AG08396 (cell line): ENCODE data around the gene MAP2K7.
A peak's percentile ranks its signal among the peaks of the same experiment; 100 is the strongest.

ENCODE experiments used
- DNase-seq: peaks from one replicate; pipeline ENCODE4 v3.0.0; 2012; ENCODE audit warnings: low spot score, mixed read lengths

MAP2K7 gene

DNA sequence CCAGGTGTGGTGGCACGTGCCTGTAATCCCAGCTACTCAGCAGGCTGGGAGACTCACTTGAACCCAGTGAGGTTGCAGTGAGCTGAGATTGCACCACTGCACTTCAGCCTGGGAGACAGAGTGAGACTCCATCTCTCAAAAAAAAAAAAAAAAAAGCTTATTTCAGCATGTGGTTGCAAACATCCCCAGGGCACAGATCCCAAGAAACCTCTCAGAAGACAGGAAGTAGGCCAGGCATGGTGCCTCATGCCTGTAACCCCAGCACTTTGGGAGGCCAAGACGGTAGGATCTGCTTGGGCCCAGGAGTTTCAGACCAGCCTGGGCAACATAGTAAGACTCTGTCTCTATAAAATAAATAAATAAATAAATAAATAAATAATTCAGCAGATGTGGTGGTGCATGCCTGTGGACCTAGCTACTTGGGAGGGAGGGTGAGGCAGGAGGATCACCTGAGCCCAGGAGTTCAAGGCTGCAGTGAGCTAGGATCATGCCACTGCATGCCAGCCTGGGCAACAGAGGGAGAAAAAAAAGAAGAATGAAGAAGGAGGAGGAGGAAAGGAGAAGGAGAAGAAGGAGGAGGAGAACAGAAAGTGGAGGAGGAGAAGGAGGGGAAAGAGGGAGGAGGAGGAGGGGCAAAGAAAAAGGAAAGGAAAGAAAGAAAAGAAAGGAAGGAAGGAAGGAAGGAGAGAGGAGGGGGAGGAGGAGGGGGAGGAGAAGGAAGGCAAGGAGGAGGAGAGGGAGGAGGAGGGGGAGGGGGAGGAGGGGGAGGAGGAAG lies 19.7 kb upstream of the MAP2K7 start:
- DNase-seq = no peak

- no peak for DNase-seq
Observed at GRCh38 chr19:7885818-7886217, 17.9 kb upstream of the MAP2K7 start.

DNA sequence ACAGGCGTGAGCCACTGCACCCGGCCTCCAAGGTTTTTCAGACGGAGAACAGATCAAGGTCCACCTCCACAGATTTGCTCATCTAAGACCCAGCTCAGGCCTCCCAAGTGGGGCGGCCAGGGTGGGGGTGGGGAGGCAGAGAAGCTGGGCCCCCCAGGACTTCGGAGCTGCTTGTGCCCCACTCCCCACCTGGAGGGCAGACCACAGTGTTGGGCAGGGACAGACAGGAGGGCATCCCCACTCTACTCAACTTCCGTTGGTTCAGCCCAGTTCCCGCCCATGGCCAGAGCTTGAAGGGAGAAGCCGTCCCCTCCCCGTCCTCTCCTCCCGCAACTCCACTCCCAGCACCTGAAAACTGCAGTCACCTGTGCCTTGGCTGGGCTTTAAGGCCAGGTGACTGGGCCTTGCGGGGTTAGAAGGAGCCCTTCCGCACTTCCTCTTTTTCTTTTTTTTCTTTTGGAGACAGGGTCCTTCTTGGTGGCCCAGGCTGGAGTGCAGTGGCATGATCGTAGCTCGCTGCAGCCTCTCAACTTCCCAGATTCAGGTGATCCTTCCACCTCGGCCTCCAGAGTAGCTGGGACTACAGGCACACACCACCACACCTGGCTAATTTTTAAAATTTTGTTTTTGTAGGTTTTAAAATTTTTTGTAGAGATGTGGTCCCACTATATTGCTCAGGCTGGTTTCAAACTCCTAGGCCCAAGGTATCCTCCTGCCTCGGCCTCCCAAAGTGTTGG lies 16.1 kb upstream of the MAP2K7 start:
- no peak for DNase-seq

GRCh38 chr19:7888145-7888825 lies 15.4 kb upstream of the MAP2K7 start, which contains the start of gene LRRC8E:
Gene LRRC8E (plus strand): TSS chr19:7888510. CDS start chr19:7895604, 7,094 bp downstream.
- DNase-seq = peak; percentile 87

DNA sequence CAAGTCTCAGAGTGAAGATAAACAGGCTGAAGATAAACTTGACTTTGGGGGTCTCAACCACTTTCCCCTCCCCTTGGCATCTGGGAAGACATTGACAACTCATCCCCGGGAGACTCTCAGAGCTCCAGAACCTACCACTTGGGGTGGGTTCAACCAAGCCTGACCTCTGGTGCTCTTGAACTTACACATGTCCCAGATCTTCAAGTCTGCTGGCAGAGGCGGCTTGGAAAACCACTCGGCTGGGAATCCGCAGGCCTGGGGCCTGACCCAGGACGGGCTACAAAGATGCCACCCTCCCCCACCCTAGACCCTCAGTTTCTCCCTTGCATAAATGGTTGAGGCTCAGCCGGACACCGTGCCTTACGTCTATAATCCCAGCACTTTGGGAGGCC lies 14.9 kb upstream of the MAP2K7 start:
- no peak for DNase-seq

- DNase-seq = peak; percentile 31
Observed at GRCh38 chr19:7893362-7894101, 10.1 kb upstream of the MAP2K7 start.

GRCh38 chr19:7894612-7895309 lies 8.9 kb upstream of the MAP2K7 start:
- DNase-seq = no peak

- no peak for DNase-seq
Observed at GRCh38 chr19:7895565-7895964, 8.1 kb upstream of the MAP2K7 start.

DNA sequence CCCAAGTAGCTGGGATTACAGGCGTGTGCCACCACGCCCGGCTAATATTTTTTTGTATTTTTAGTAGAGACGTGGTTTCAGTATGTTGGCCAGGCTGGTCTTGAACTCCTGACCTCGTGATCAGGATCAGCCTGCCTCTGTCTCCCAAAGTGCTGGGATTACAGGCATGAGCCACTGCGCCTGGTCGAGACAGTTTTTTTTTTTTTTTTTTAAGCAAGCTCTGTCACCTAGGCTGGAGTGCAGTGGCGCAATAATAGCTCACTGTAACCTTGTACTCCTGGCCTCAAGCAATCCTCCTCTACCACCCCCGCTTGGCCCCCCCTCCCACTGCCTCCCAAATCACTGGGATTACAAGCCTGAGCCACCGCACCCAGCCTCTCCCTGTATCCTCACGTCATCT lies 6.4 kb upstream of the MAP2K7 start:
- no peak for DNase-seq

DNA sequence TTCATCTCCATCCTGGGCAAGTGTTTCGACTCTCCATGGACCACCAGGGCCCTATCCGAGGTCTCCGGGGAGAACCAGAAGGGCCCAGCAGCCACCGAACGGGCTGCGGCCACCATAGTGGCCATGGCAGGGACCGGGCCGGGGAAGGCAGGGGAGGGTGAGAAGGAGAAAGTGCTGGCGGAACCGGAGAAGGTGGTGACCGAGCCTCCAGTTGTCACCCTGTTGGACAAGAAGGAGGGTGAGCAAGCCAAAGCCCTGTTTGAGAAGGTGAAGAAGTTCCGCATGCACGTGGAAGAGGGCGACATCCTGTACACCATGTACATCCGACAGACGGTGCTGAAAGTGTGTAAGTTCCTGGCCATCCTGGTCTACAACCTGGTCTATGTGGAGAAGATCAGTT lies 4.7 kb upstream of the MAP2K7 start:
- no peak for DNase-seq

GRCh38 chr19:7899751-7900378 lies 3.8 kb upstream of the MAP2K7 start:
- DNase-seq = no peak

DNA sequence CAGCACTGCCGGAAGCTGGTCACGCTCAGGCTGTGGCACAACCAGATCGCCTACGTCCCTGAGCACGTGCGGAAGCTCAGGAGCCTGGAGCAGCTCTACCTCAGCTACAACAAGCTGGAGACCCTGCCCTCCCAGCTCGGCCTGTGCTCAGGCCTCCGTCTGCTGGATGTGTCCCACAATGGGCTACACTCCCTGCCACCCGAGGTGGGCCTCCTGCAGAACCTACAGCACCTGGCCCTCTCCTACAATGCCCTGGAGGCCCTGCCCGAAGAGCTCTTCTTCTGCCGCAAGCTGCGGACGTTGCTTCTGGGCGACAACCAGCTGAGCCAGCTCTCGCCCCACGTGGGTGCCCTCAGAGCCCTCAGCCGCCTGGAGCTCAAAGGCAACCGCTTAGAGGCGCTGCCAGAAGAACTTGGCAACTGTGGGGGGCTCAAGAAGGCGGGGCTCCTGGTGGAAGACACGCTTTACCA lies 3.2 kb upstream of the MAP2K7 start:
- no peak for DNase-seq

- DNase-seq = no peak
Observed at GRCh38 chr19:7900931-7901330, 2.7 kb upstream of the MAP2K7 start.

DNA sequence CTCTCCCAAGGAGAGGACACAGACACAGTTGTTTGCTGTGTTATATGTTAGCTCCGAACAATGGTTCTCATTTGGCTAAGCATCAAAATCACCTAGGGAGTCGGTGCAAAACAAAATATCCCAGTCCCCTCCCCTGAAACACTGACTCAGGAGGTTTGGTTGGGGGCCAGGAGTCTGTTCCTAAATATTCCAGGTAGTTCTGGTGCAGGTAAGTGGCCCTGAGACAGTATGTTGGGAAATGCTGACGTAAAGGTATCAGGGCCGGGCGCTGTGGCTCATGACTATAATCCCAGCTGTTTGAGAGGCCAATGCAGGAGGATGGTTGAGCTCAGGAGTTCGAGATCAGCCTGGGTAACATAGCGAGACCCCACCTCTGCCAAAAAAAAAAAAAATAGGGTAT lies 2.3 kb upstream of the MAP2K7 start:
- DNase-seq = no peak

DNA sequence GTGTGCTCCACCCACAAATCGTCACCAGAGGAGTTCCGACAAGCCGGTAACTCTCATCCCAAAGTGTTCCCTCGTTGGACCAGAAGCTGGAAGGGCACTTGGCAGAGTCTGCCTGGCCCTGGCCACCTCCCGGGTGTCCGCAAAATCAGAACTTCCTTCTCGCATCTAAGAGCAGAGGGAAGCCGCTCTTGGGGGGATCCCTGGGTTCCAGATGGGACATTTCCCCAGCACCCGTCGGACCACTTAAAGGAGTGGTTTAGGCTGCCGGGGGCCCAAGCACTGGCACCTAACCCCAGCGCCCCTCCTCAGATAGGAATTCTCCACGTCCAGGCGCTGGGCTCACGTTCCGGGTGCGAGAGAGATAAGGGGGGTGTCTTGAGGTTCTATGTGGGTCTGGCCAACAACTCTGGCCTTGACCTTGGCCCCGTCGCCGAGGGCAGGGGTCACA lies 857 bp upstream of the MAP2K7 start:
- no peak for DNase-seq

GRCh38 chr19:7904074-7905020 lies 670 bp downstream of the MAP2K7 start:
- peak; percentile 79 for DNase-seq

- DNase-seq = no peak
Observed at GRCh38 chr19:7905268-7905667, 1.6 kb downstream of the MAP2K7 start.

DNA sequence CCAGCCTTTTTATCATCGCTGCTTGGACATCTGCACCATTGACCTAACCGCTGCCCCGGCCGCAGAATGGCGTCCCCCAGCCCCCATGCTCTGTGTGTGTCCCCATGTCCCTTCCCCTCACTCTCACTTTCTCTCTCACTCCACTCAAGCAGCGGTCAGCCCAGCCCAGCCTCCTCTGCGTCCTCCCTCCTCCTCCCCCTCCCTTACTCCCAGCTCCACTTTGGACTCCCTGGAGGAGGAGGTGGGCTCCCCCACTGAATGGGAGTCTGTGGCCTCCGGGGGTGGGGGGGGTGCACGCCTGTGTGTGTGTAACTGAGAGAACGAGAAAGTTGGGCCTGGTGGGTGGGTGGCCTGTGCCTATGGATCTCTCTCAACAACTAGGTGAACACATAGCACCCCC lies 2.2 kb downstream of the MAP2K7 start:
- no peak for DNase-seq

DNA sequence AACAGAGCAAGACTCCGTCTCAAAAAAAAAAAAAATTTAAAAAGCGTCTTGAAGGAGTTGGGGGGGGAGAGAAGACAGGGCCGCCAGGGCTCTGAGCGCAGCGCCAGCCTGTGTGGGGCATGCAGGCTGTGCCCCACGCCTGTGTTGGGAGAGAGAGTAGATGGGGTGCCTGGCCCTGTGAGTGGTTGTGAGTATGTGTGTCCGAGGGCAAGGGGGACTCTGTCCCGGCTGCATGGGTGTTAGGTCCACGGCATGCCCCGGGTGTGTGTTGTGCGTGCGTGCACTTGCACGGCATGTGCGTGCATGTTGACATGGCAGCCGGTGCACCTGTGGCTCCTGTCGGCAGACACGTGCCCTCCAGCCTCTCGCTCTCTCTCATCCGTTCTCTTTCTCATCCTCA lies 3.4 kb downstream of the MAP2K7 start:
- DNase-seq = no peak

DNA sequence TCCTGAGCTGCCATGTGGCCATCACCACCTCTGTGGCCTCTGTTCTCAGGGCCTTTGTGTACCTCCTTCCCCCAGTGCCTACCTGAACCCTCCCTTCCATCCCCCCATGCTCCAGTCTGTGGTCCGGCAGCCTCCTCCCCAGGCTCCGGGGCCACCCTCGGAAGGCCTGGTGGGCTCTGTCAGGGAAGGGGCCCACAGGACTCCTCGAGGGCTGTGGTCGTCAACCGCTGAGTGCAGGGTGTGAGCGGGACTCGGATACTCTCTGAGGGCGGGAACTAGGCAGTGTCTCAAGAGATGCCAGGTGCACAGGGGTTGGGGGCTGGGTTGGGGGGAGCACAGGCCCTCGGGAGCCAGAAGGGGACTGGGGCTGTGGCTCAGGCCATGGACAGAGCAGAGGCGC lies 3.9 kb downstream of the MAP2K7 start:
- DNase-seq = no peak
